PC-3 (cell line): Measurements from ENCODE around the gene RC3H2.

ENCODE experiments used
- EZH2phosphoT487 ChIP-seq: fragments of 300-600 bp; sonication (generic); IDR thresholded peaks from 2 replicates; pipeline ENCODE4 v1.6.1; 2018; ENCODE audit warnings: mild to moderate bottlenecking, antibody characterized with exemption, low read length, borderline replicate concordance
- TF ChIP-seq, protein P1 (sequence below): fragments of 300-600 bp; sonication (generic); conservative IDR thresholded peaks from 2 replicates; pipeline ENCODE4 v1.5.1; 2017; ENCODE audit warnings: antibody characterized with exemption, low read depth, mild to moderate bottlenecking, low read length

DNA sequence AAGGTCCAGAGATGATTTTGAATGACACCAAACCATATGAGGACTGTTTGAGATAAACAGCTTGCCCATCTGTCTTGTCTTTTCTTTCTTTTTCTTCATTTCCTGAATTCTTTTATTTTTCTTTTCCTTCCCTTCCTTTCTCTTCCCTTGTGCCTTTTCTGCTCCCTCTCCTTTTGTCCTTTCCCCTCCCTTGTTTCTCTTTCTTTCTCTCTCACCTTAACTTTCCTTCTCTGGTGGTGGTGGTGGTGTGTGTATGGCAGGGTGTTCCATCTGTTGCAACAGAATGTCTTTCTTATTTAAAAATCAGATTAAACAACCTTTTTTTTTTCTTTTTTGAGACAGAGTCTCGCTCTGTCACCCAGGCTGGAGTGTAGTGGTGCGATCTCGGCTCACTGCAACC, 73.0 kb downstream of the RC3H2 start:
- TF ChIP-seq, protein P1, sequence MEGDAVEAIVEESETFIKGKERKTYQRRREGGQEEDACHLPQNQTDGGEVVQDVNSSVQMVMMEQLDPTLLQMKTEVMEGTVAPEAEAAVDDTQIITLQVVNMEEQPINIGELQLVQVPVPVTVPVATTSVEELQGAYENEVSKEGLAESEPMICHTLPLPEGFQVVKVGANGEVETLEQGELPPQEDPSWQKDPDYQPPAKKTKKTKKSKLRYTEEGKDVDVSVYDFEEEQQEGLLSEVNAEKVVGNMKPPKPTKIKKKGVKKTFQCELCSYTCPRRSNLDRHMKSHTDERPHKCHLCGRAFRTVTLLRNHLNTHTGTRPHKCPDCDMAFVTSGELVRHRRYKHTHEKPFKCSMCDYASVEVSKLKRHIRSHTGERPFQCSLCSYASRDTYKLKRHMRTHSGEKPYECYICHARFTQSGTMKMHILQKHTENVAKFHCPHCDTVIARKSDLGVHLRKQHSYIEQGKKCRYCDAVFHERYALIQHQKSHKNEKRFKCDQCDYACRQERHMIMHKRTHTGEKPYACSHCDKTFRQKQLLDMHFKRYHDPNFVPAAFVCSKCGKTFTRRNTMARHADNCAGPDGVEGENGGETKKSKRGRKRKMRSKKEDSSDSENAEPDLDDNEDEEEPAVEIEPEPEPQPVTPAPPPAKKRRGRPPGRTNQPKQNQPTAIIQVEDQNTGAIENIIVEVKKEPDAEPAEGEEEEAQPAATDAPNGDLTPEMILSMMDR = no peak
- no peak for TF ChIP-seq EZH2phosphoT487
